ENCODE data around the gene TBC1D7.

Gene TBC1D7

GRCh38 chr6:13349811-13350506, 21.6 kb upstream of the TBC1D7 start:
- Histone ChIP-seq H3K9me3 (ENCODE audit: insufficient read depth, low read length) (no peaks in the 10 kb centered on the region), H3K4me2 (ENCODE audit: low read depth, low read length, poor library complexity, severe bottlenecking) (no peak overlapping the region), H3F3A (ENCODE audit: insufficient read depth) (no peaks in the 10 kb centered on the region), H3K27ac (ENCODE audit: low read depth, low read length) (no peak overlapping the region), H3K27me3 (ENCODE audit: low read length) (no peaks in the 10 kb centered on the region), H3K4me3 (ENCODE audit: insufficient read depth, low read length, poor library complexity, severe bottlenecking) (no peak overlapping the region), H2AFZ (ENCODE audit: low read depth, low read length, severe bottlenecking) (no peak overlapping the region), H4K20me1 (ENCODE audit: low read depth, low read length) (no peaks in the 10 kb centered on the region), H3K36me3 (ENCODE audit: low read length) (no peaks in the 10 kb centered on the region), H3K79me2 (ENCODE audit: insufficient read depth, low read length) (no peaks in the 10 kb centered on the region), H3K9ac (ENCODE audit: low read length) (no peak overlapping the region), H3K9me2 (replicated peaks; ENCODE audit: insufficient read depth, low read length) (no peaks in the 10 kb centered on the region)
- TF ChIP-seq EZH2phosphoT487 (conservative IDR thresholded peaks at IDR 0.05; ENCODE audit: low read length) (no peak), CTCF (IDR thresholded peaks at IDR 0.05; ENCODE audit: insufficient read depth, low read length, poor library complexity, severe bottlenecking) (no peak)

GRCh38 chr6:13348334-13349113, 20.2 kb upstream of the TBC1D7 start:
- H3K27ac ChIP-seq (ENCODE audit: low read depth, low read length), result no peak overlapping the region
- H2AFZ ChIP-seq (ENCODE audit: low read depth, low read length, severe bottlenecking), result no peak overlapping the region
- H3K9ac ChIP-seq (ENCODE audit: low read length), result no peak overlapping the region
- no peak for TF ChIP-seq EZH2phosphoT487 (conservative IDR thresholded peaks at IDR 0.05; ENCODE audit: low read length)
- no peak for TF ChIP-seq CTCF (IDR thresholded peaks at IDR 0.05; ENCODE audit: insufficient read depth, low read length, poor library complexity, severe bottlenecking)
- H3F3A ChIP-seq (ENCODE audit: insufficient read depth), result no peaks in the 10 kb centered on the region
- H3K9me3 ChIP-seq (ENCODE audit: insufficient read depth, low read length), result no peaks in the 10 kb centered on the region
- H4K20me1 ChIP-seq (ENCODE audit: low read depth, low read length), result no peaks in the 10 kb centered on the region
- H3K4me3 ChIP-seq (ENCODE audit: insufficient read depth, low read length, poor library complexity, severe bottlenecking), result no peak overlapping the region
- H3K9me2 ChIP-seq (replicated peaks; ENCODE audit: insufficient read depth, low read length), result no peaks in the 10 kb centered on the region
- H3K27me3 ChIP-seq (ENCODE audit: low read length), result no peaks in the 10 kb centered on the region
- H3K4me2 ChIP-seq (ENCODE audit: low read depth, low read length, poor library complexity, severe bottlenecking), result no peak overlapping the region
- H3K36me3 ChIP-seq (ENCODE audit: low read length), result no peaks in the 10 kb centered on the region
- no peaks in the 10 kb centered on the region for H3K79me2 ChIP-seq (ENCODE audit: insufficient read depth, low read length)

DNA sequence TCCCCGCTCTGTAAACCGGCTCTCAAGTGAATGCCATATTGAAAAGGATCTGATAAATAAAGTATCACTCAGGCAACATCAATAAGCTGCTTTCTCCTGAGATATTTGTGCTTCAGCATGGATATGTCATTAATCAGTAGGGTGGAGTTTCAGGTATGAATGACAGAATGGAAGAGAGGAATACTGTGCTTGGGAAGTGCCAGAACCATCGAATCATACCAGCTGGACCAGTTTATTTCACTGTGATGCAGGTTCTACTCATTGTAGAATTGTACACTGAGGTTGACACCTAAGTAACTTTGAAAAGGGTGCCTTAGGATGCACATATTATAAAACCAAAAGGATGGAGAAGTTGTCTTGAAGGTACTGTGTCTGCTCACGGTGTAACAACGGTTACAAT, 17.9 kb upstream of the TBC1D7 start:
- Histone ChIP-seq H4K20me1 (ENCODE audit: low read depth, low read length) (no peaks in the 10 kb centered on the region), H3F3A (ENCODE audit: insufficient read depth) (no peaks in the 10 kb centered on the region), H3K4me2 (ENCODE audit: low read depth, low read length, poor library complexity, severe bottlenecking) (no peak overlapping the region), H3K79me2 (ENCODE audit: insufficient read depth, low read length) (no peaks in the 10 kb centered on the region), H3K36me3 (ENCODE audit: low read length) (no peaks in the 10 kb centered on the region), H3K4me3 (ENCODE audit: insufficient read depth, low read length, poor library complexity, severe bottlenecking) (no peak overlapping the region), H3K27me3 (ENCODE audit: low read length) (no peaks in the 10 kb centered on the region), H3K9me2 (replicated peaks; ENCODE audit: insufficient read depth, low read length) (no peaks in the 10 kb centered on the region), H3K27ac (ENCODE audit: low read depth, low read length) (no peak overlapping the region), H3K9ac (ENCODE audit: low read length) (no peak overlapping the region), H2AFZ (ENCODE audit: low read depth, low read length, severe bottlenecking) (no peak overlapping the region), H3K9me3 (ENCODE audit: insufficient read depth, low read length) (0 out of 2 replicates have a peak, but pooled peaks cover 8% of the 10 kb centered on the region)
- TF ChIP-seq CTCF (IDR thresholded peaks at IDR 0.05; ENCODE audit: insufficient read depth, low read length, poor library complexity, severe bottlenecking) (no peak), EZH2phosphoT487 (conservative IDR thresholded peaks at IDR 0.05; ENCODE audit: low read length) (no peak)

Measured in SU-DHL-6 (cell line).